PC-3 (cell line): Measurements from ENCODE around the gene CELA2B. TPM values are rescaled to one million over a fixed set of nuclear protein-coding genes. Genes with fewer than 3 reads are reported as not detected.
"Not testable (repeated sequence)": the region's sequence is repeated elsewhere in the genome, so short reads cannot be mapped to it uniquely, and the experiment has no call there.

Experiments used
- ATAC-seq: fragments of 200-7000 bp; cut with Tn5 transposase; 2 replicates; pipeline ENCODE4 v1.9.1; 2020; ENCODE audit warnings: mild to moderate bottlenecking, moderate library complexity
- BruUV-seq: library from RNA; stranded (reverse); fragments of 400-500 nt; replicated peaks from 2 replicates; lab custom pipeline; 2021; lab: Mats Ljungman, UMichigan
- CTCF ChIA-PET: fragments of 300-600 bp; sonication (Branson Sonifier 250); formaldehyde crosslinking; loops from one replicate; lab custom pipeline; 2022; ENCODE audit warnings: antibody characterized with exemption; lab: Charles Lee
- POLR2A ChIA-PET: fragments of 300-600 bp; sonication (Branson Sonifier 250); formaldehyde crosslinking; loops from one replicate; lab custom pipeline; 2022; ENCODE audit warnings: antibody characterized with exemption; ENCODE audit not compliant: unreplicated experiment; lab: Charles Lee
- DNase-seq: peaks from one replicate; pipeline ENCODE4 v3.0.0-alpha.2; 2015
- H2AFZ ChIP-seq: fragments of 300-600 bp; sonication (generic); 2 replicates; pipeline ENCODE4 v1.6.0; 2016; ENCODE audit warnings: antibody characterized with exemption, low read length
- H3F3A ChIP-seq: fragments of 300-600 bp; sonication (generic); one replicate; pipeline ENCODE4 v1.6.0; 2017; ENCODE audit warnings: antibody characterized with exemption, low read length, control low read depth, mild to moderate bottlenecking; ENCODE audit not compliant: unreplicated experiment
- H3K27ac ChIP-seq: fragments of 300-600 bp; sonication (generic); 2 replicates; pipeline ENCODE4 v1.5.1; 2016; ENCODE audit warnings: mild to moderate bottlenecking, low read length
- H3K27me3 ChIP-seq: fragments of 300-600 bp; sonication (generic); 2 replicates; pipeline ENCODE4 v1.6.1; 2016; ENCODE audit warnings: low read length, mixed read lengths
- H3K36me3 ChIP-seq: fragments of 300-600 bp; sonication (generic); 2 replicates; pipeline ENCODE4 v1.6.1; 2016; ENCODE audit warnings: low read depth, mixed run types, low read length, mixed read lengths
- H3K4me1 ChIP-seq: fragments of 300-600 bp; sonication (generic); 2 replicates; pipeline ENCODE4 v1.5.1; 2016; ENCODE audit warnings: low read length; ENCODE audit not compliant: insufficient read depth
- H3K4me2 ChIP-seq: fragments of 300-600 bp; sonication (generic); 2 replicates; pipeline ENCODE4 v1.6.0; 2016; ENCODE audit warnings: low read length
- H3K4me3 ChIP-seq: fragments of 300-600 bp; sonication (generic); 2 replicates; pipeline ENCODE4 v1.5.1; 2016; ENCODE audit warnings: mild to moderate bottlenecking, low read length, mixed read lengths
- H3K79me2 ChIP-seq: fragments of 300-600 bp; sonication (generic); 2 replicates; pipeline ENCODE4 v1.6.1; 2017; ENCODE audit warnings: low read length, mixed read lengths
- H3K9ac ChIP-seq: fragments of 300-600 bp; sonication (generic); 2 replicates; pipeline ENCODE4 v1.6.0; 2016; ENCODE audit warnings: mild to moderate bottlenecking, low read length
- H3K9me2 ChIP-seq: fragments of 300-600 bp; sonication (generic); replicated peaks from 2 replicates; pipeline ENCODE4 v1.6.1; 2016; ENCODE audit warnings: mixed run types, low read length, mixed read lengths
- H3K9me3 ChIP-seq: fragments of 300-600 bp; sonication (generic); 2 replicates; pipeline ENCODE4 v1.6.1; 2016; ENCODE audit warnings: low read length, mixed read lengths
- H4K20me1 ChIP-seq: fragments of 300-600 bp; sonication (generic); 2 replicates; pipeline ENCODE4 v1.6.1; 2016; ENCODE audit warnings: low read length, mixed read lengths
- CTCF ChIP-seq: fragments of 300-600 bp; sonication (generic); conservative IDR thresholded peaks from 2 replicates; pipeline ENCODE4 v1.5.1; 2017; ENCODE audit warnings: antibody characterized with exemption, low read depth, mild to moderate bottlenecking, low read length
- EZH2 ChIP-seq: fragments of 300-600 bp; sonication (generic); IDR thresholded peaks from one replicate; pipeline ENCODE4 v1.6.1; 2017; ENCODE audit warnings: antibody characterized with exemption, mild to moderate bottlenecking, low read length; ENCODE audit not compliant: unreplicated experiment
- EZH2phosphoT487 ChIP-seq: fragments of 300-600 bp; sonication (generic); IDR thresholded peaks from 2 replicates; pipeline ENCODE4 v1.6.1; 2018; ENCODE audit warnings: mild to moderate bottlenecking, antibody characterized with exemption, low read length, borderline replicate concordance
- intact Hi-C: fragments of 100-400 bp; cut with micrococcal nuclease; formaldehyde crosslinking; loops from 2 replicates; pipeline ENCODE4 v1.9.0; 2023
- total RNA-seq: library from RNA; depleted of rRNA; stranded (reverse); fragments of >200 nt; gene quantifications from 2 replicates; pipeline ENCODE4 v1.2.3, GENCODE V29; 2014

Gene CELA2B
- total RNA-seq, 1 experiment from 2014 or later = not detected

- DNase-seq = no peak
- H3K9me2 ChIP-seq = no peaks in the 10 kb centered on the region
- H3K79me2 ChIP-seq = no peaks in the 10 kb centered on the region
- H3K36me3 ChIP-seq = no peaks in the 10 kb centered on the region
- no TSS peak for BruUV-seq
- H3K4me2 ChIP-seq = no peak overlapping the region
- H3K27me3 ChIP-seq = no peaks in the 10 kb centered on the region
- H3K4me1 ChIP-seq = peaks cover 3% of the 10 kb centered on the region; the same call in 1 of the 2 replicates
- H3K4me3 ChIP-seq = no peak overlapping the region
- no peak overlapping the region for H2AFZ ChIP-seq
- no peak overlapping the region for H3K9ac ChIP-seq
- no peaks in the 10 kb centered on the region for H3F3A ChIP-seq
- TF ChIP-seq CTCF (no peak), EZH2 (no peak), EZH2phosphoT487 (no peak)
- H4K20me1 ChIP-seq = no peaks in the 10 kb centered on the region
- no peaks in the 10 kb centered on the region for H3K9me3 ChIP-seq
- intact Hi-C loops = no loop called here
- peak; percentile 24; the same call in 1 of the 2 replicates for ATAC-seq
- CTCF ChIA-PET = no interaction called here
- H3K27ac ChIP-seq = no peak overlapping the region
- POLR2A ChIA-PET = no interaction called here
Observed at GRCh38 chr1:15459771-15460707, 15.9 kb upstream of the CELA2B start.

- POLR2A ChIA-PET = no interaction called here
- no TSS peak for BruUV-seq
- H3K27me3 ChIP-seq = no peaks in the 10 kb centered on the region
Observed at GRCh38 chr1:15460708-15461095, 15.2 kb upstream of the CELA2B start.

GRCh38 chr1:15463064-15463800 lies 12.7 kb upstream of the CELA2B start:
- H3K36me3 ChIP-seq, CTCF ChIA-PET, H3F3A ChIP-seq, H3K4me2 ChIP-seq, H3K9ac ChIP-seq, ATAC-seq, H3K27me3 ChIP-seq, BruUV-seq, H3K27ac ChIP-seq, H3K9me2 ChIP-seq, intact Hi-C loops, H2AFZ ChIP-seq, POLR2A ChIA-PET, H3K79me2 ChIP-seq, H4K20me1 ChIP-seq, H3K9me3 ChIP-seq, DNase-seq, H3K4me3 ChIP-seq, H3K4me1 ChIP-seq: not testable (repeated sequence)

More at GRCh38 chr1:15460708-15461095, 15.2 kb upstream of the CELA2B start:
- Histone ChIP-seq H3K4me1 (peaks cover 3% of the 10 kb centered on the region; the same call in 1 of the 2 replicates), H3K79me2 (no peaks in the 10 kb centered on the region), H3K9me3 (no peaks in the 10 kb centered on the region), H3K4me3 (no peak overlapping the region), H2AFZ (no peak overlapping the region), H4K20me1 (no peaks in the 10 kb centered on the region), H3K27ac (no peak overlapping the region), H3K9ac (no peak overlapping the region), H3F3A (no peaks in the 10 kb centered on the region), H3K9me2 (no peaks in the 10 kb centered on the region), H3K36me3 (no peaks in the 10 kb centered on the region), H3K4me2 (no peak overlapping the region)
- ATAC-seq (no peak), DNase-seq (no peak)
- CTCF ChIA-PET = no interaction called here
- intact Hi-C loops = no loop called here
- TF ChIP-seq EZH2phosphoT487 (no peak), EZH2 (no peak), CTCF (no peak)

- BruUV-seq, H3K9me2 ChIP-seq, H3K79me2 ChIP-seq, H3F3A ChIP-seq, H3K36me3 ChIP-seq, H3K9me3 ChIP-seq, DNase-seq, H3K27ac ChIP-seq, H3K4me1 ChIP-seq, H3K4me2 ChIP-seq, H2AFZ ChIP-seq, ATAC-seq, POLR2A ChIA-PET, intact Hi-C loops, H3K9ac ChIP-seq, CTCF ChIA-PET, H4K20me1 ChIP-seq, H3K4me3 ChIP-seq, H3K27me3 ChIP-seq: not testable (repeated sequence)
Observed at GRCh38 chr1:15463926-15464322, 12.0 kb upstream of the CELA2B start.
